Activated CD8-positive, alpha-beta memory T cell treated with anti-CD3 and anti-CD28 coated beads for 24 hours (primary cell): ENCODE measurements around the gene FNBP1L.
"Not testable (repeated sequence)": the region's sequence is repeated elsewhere in the genome, so short reads cannot be mapped to it uniquely, and the experiment has no call there.

Experiments used
- DNase-seq: peaks from one replicate; pipeline ENCODE4 v3.0.0-alpha.2; 2020

Gene FNBP1L

DNA sequence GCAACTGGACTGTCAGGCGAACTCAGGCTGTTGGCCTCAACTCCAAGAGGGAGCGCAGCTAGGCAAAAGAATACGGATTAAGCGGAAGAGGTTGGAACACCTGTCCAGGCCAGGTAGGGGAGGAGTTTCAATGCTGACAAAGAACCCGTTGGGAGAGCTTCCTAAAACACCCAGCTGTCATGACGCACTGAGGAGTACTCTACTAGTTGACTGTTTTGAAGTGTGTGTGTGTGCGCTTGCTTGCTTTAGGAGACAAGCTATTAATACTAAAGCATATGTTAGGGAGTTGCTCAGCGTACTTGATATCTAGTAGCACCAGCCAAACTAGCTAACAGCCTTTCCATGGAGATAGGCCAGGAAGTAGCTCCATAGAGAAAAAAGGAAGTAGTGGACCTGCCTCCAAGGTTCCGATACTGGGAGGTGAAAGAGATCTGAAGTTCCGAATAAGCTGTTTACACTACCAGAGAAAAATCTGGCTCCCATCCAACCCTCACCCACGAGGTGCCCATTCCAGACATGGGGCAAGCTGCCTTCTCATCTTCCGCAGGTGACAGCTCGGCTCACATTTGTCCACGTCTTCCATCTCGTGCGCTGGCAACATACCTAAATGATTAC is 974 bp upstream of the FNBP1L start:
- no peak for DNase-seq

DNA sequence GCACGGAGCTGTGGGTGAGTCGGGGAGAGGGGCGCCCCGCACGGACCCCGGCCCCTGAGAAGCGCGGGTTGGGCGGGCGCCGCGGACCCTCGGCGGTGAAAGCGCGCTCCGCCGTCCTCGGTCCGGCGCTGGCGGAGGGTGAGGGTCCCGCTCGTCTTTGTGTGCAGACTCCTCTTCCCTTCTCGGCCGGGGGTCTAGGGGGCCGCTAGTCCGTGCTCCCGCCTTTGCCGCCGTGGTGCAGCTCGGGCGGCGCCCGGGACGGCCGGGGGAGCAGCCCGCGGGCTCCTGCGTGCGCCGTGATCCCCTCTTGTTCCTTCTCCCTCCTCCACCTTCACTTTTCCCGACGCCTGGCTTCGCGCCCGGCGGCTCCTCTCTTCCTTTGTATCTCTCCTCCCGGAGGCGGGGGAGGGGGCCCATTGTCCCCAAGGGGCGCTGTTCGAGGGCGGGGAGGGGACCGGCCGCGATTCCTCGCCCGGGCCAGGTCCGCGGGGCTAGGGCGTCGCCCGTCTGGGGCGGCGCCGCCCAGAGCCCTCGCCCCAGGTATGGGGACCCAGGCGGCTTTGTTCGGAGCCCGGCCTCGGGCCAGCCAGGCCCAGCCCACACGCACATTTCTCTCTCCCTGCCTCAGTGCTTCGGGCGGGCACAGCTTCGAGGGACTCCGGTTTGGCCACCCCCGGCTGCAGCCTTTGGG is 519 bp downstream of the FNBP1L start:
- no peak for DNase-seq

DNA sequence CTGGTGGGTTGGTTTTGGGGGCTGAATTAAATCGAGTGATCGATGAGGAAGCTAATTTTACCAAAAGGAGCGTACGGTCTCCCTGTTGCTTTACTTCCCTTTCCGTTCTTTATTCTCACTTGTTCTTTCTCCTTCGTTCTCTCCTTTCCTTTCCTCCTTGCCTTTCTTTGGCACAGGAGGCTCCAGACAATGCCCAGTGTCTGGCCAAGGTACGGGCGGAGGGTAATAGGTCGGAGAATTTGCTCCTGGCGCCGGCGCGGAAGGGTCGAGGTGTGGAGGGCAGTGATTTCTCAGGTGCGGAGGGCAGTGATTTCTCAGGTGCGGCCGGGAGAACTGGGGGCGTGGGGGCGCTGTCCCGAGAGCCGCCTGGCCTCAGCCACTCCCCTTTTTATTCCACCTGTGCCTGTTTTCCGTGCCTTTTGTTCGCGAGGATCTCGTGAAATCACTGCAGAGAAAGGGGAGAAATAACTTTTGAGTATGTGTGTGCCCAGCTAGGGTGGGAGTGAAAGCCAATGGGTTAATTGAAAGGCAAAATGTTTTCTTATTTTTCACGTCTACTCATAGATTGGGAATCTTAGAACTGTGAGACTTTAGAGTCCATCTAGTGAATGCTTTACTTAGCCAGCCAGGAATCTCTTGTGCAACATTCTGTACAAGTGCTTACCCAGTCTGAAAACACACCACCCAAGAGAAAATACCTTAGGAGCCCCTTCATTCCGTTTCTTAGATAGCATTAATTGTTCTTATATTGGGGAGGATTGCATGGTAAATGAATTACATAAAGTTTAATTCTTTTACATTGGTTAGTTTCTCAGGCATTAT is 1.3 kb downstream of the FNBP1L start:
- no peak for DNase-seq

DNA sequence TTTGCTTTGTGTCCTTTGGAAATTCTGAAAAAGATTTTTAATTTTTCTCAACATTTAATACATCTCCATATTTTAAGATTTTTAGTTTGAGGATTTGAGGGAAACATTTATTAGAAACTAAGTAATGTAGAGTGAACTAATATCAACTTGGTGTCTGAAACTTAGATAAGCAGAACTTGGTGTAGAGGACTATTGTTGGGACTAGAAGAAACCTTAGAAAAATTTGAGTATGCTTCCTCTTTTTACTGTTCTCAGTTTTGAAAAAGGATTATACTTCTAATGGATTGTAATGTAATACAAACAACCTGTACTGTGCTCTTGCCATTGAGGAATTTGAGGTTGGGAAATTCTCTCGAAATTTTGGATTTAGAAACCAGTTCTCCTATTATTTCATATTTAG is 2.4 kb downstream of the FNBP1L start:
- DNase-seq: no peak

DNA sequence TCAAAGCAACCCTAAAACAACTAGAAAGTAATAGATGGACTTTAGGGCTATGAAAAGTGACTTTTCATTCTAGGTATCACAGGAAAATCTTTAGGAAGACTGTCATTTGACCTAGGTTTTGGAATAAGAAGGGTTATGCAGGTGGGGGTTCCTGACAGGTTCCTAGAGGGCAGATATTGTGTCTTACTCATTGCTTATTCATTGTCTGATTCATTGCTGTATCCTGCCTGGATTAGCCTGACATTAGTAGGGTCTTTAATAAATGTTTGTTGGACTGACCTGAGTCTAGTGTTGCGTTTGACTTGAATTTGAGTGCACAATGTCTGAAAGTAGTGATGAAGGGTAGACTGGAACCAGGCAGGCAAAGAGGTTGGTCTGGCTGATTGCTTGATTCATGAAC is 6.0 kb downstream of the FNBP1L start:
- DNase-seq: no peak

DNA sequence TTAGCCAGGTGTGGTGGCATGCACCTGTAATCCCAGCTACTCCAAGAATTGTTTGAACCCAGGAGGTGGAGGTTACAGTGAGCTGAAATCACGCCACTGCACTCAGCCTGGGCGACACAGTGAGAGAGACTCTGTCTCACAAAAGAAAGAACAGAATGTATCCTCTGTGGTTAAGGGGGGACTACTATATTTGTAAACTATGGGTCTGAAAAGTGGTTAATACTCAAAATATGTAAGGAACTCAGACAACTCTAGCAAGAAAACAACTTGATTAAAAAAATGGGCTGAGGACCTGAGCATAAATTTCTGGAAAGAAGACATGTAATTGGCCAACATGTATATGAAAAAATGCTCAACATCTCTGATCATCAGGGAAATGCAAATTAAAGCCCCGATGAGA is 11.2 kb downstream of the FNBP1L start:
- no peak for DNase-seq

DNA sequence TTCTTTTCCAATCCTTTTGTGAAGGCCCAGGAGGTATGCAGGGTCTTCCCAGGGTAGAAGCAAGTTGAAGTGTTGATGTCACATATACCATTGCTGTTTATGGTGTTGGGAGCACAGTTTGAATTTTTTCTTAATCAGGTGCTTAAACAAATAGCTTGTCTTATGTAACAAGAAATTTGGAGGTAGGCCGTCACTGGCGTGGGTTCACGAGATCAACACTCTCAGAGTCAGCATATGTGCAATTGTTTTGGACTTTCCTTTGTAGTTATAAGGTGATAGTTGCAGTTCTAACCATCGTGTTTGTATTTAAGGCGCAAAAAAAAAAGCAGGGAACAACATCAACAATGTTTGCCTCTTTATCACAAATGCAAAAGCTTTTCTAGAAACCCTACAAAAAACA is 13.3 kb downstream of the FNBP1L start:
- no peak for DNase-seq

DNA sequence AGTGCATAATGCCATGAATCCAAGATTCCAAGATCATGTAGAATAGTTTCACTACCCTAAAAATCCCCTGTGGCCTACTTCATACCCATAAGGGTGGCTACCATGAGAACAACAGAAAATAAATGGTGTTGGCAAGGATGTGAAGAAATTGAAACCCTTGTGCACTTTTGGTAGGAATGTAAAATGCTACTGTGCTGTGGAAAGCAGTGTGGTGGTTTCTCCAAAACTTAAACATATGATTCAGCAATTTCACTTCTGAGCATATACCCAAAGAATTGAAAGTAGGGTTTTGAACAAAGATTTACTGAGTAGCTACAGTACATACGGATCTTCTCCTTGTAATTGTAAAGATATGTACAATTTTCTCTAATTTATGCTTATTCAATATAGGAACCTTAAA is 16.0 kb downstream of the FNBP1L start:
- no peak for DNase-seq

DNA sequence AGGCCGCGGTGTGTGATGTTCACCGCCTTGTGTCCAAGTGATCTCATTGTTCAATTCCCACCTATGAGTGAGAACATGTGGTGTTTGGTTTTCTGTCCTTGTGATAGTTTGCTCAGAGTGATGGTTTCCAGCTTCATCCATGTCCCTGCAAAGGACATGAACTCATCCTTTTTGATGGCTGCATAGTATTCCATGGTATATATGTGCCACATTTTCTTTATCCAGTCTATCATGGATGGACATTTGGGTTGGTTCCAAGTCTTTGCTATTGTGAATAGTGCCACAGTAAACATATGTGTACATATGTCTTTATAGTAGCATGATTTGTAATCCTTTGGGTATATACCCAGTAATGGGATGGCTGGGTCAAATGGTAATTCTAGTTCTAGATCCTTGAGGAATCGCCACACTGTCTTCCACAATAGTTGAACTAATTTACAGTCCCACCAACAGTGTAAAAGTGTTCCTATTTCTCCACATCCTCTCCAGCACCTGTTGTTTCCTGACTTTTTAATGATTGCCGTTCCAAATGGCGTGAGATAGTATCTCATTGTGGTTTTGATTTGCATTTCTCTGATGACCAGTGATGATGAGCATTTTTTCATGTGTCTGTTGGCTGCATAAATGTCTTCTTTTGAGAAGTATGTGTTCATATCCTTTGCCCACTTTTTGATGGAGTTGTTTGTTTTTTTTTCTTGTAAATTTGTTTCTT is 17.6 kb downstream of the FNBP1L start:
- DNase-seq: not testable (repeated sequence)

DNA sequence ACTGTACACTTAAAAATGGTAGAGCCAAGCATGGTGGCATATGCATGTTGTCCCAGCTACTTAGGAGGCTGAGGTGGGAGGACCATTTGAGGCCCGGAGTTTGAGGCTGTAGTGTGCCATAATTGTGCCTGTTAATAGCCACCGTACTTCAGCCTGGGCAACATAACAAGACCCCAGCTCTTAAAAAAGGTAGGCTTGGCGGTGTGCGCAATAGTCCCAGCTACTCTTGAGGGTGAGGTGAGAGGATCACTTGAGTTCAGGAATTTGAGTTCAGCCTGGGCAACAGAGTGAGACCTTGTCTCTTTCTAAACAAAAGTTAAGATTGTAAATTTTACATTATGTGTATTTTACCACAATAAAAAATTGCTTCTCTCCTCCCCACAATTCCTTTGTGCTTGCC is 19.7 kb downstream of the FNBP1L start:
- no peak for DNase-seq

DNA sequence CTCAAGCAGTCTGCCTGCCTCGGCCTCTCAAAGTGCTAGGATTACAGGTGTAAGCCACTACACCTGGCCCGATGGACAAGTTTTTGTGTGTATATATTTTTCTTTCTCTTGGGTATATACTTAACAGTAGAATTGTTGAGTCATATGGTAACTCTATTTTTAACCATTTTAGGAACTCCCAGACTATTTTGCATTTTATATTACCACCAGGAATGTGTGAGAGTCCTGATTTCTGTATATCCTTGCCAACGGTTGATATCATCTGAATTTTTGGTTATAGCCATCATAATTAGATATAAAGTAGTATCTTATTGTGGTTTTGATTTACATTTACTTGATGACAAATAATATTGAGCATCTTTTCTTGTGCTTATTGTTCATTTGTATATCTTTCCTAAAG is 20.7 kb downstream of the FNBP1L start:
- DNase-seq: no peak

DNA sequence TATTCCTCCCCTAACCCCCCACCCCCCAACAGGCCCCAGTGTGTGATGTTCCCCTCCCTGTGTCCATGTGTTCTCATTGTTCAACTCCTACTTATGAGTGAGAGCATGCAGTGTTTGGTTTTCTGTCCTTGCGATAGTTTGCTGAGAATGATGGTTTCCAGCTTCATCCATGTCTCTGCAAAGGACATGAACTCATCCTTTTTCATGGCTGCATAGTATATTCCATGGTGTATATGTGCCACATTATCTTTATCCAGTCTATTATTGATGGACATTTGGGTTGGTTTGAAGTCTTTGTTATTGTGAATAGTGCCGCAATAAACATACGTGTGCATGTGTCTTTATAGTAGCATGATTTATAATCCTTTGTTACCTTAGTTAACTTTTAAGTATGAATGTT is 21.3 kb downstream of the FNBP1L start:
- not testable (repeated sequence) for DNase-seq

DNA sequence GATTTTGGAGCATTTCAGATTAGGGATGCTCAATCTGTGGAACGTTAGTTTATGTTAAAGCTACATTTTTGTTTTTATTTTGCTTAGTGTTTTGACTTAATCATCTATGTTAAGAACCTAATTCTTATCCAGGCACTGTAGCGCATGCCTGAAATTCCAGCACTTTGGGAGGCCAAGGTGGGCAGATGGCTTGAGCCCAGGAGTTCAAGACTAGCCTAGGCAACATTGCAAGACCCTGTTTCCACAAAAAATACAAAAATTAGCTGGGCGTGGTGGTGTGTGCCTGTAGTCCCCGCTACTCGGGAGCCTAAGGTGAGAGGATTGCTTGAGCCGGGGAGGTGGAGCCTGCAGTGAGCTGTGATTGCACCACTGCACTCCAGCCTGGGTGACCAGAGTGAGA is 23.4 kb downstream of the FNBP1L start:
- no peak for DNase-seq

DNA sequence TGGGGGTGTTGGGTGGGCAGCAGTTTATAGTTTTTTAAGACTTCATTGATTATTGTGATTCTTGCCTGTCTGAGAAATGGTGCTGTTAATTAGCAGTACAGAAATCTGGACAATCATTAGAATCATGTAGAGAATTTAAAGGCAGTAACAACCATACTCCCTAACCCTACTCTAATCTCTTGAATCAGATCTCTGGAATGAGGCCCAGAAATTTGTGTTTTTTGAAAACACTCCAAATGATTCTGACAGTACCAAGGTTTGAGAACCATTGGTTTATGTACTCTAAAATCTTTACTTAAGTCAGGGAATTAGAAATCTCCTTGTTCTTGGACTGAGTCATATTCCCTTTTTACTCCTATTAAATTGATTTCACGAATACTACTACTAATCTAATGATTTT is 24.0 kb downstream of the FNBP1L start:
- DNase-seq: no peak

DNA sequence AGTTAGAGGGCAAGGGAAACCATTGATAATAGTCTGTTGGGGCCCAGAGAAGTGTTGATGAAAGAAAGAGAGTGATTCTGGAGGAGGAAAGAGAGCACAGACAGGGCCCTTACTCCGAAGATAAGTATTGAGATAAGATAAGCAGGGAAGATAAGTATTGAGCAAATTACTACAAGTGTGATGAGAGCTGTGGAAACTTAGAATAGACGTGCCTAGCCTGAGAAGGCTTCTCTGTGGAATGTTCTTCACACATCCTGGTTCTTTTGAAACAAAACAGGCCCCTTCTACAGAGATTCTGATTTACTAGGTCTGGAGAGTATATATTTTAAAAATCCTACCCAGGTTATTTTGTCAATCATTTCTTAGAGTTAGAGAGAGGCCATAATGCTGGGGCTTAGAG is 26.4 kb downstream of the FNBP1L start:
- DNase-seq: no peak

DNA sequence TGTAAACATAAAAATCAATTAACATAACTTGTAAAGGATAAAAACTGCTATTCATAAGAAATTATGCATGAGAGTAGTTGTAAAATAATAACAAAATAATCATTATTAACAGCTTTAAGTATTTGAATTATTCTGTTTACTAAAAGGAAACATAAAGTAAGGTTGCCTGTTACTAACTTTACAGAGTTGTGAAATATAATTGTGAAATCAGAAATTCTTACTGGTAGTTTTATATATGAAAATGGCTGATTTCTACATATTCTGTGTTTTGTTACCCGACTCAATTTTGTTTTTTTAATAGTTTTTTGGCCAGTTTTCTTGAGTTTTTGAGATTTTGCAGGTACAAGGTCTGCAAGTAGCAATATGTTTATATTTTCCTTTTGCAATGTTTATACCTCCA is 27.8 kb downstream of the FNBP1L start:
- DNase-seq: no peak

DNA sequence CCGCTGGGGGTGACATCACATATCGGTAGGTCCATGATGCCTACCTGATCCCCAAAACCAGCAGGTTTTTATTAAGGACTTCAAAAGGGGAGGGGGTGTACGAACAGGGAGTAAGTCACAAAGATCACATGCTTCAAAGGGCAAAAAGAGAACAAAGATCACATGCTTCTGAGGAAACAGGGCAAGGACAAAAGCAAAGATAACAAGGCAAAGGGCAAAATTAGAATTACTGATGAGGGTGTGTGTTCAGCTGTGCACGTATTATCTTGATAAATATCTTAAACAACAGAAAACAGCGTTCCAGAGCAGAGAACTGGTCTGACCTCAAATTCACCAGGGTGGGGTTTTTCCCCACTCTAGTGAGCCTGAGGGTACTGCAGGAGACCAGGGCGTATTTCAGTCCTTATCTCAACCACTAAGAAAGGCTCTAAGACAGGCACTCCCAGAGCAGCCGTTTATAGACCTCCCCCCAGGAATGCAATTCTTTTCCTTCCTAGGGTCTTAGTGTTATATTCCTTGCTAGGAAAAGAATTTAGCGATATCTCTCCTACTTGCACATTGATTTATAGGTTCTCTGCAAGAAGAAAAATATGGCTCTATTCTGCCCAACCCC is 31.3 kb downstream of the FNBP1L start:
- DNase-seq: not testable (repeated sequence)

DNA sequence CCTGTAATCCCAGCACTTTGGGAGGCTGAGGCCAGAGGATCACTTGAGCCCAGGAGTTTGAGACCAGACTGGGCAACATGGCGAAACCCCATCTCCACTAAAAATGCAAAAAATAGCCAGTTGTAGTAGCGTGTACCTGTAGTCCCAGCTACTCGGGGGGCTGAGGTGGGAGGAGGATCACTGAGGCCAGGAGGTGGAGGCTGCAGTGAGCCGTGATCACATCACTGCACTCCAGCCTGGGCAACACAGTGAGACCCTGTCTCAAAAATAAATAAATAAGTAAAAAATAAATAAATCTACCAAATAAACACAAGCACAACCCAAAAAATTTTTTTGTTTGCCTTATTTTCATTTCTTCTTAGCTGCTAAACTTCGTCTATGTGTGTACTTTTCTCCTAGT is 34.0 kb downstream of the FNBP1L start:
- not testable (repeated sequence) for DNase-seq

DNA sequence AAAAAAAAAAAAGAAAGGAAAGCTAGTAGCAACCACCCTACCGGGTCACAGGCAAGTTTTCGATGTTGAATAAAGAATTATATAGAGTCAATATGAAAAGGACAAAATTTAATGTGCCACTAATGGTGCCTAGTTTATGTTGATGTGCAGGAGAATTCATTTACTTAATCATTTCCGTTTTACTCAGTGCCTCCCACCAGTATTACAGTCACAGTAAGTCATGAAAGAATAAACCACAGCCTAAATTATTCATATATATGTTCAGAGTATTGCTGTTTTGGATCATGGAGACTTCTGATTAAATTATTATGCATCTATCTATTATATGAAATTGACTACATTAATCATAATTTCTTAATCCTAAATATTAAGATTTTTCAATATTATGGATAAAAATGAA is 35.3 kb downstream of the FNBP1L start:
- DNase-seq: no peak

DNA sequence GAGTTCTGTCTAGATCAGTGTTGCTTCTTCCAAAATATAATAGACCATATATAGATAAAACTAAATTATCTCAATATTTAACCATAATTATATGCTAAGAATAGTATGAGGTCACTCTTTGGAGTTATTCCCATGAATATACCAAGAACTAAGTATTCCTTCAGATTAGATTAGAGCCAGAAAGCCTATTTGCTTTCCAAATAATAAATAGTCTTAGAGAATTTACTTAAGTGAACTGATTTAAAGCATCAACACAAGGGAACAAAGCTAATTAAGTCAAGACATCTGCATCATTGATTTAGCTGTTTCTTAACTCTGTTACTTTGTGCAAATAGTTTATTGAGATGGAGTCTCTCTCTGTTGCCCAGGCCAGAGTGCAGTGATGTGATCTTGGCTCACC is 35.7 kb downstream of the FNBP1L start:
- no peak for DNase-seq

DNA sequence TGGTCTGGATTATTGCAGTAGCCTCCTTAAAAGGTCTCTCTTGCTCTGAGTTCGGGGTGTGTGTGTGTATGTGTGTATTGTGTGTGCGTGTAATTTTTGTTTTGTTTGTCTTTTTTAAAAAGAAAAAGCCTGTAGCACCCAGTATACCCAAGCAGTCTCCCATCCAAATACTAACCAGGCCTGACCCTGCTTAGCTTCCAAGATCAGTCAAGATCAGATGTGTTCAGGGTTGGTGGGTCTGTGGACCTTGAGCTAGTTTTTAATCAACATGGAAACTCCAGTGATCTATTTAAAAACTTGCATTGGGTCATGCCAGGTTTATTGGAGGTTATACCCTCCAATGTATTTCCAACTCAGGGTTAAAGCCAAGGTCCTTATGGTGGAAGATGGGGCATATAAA is 40.3 kb downstream of the FNBP1L start:
- DNase-seq: no peak

DNA sequence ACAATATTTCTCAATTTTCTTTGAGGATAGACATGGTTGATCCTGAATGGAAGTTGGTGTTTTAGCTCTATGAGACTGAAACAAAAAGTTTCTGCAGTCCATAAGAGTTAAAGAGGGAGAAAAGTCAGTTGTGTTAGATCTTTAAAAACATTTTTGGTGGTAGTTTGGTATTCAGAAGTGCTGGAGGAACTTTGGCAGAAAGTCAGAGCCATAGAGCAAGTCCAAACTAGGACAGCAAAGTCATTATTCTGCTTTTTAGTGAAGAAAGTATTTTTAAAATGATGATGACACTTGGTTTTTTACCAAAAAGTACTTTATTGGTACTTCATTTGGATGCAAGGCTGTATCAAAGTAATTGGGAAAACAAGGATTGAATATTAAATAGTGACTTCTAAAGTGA is 41.8 kb downstream of the FNBP1L start:
- no peak for DNase-seq

DNA sequence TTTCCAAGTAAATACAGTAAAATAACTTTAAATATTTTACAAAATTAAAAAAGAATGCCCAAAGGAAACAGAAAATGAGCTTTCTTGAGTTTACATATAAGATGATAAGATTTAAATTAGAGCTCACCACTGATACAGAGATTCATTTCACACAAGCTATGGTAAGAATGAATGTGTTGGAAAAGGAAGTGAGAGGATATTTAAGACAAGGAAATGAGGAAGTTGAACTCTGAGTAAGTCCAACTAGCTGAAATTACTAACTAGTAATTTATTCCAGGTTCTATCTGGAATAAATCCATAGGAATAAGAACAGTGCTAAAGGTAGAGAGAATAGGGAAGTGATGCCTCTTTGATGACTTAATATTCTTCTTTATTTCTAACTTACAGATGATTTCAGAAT is 42.4 kb downstream of the FNBP1L start:
- DNase-seq: no peak
